SK-N-SH (cell line): ENCODE measurements around the gene HSPA12A.

ENCODE experiments used
- CTCF ChIP-seq: fragments of 200-600 bp; sonication (generic); IDR thresholded peaks from 2 replicates; pipeline ENCODE4 v1.6.1; 2017; ENCODE audit warnings: antibody characterized with exemption, mild to moderate bottlenecking, moderate library complexity
- EP300 ChIP-seq, 2 experiments: IDR thresholded peaks; 2 replicates each; pipeline versions ENCODE4 v1.4.0 to v1.6.1; 2012; ENCODE audit warnings: borderline replicate concordance in 1 of 2, low read depth in 1 of 2, low read length in 1 of 2
- MEF2A ChIP-seq: IDR thresholded peaks from 2 replicates; pipeline ENCODE4 v1.4.0; 2012; ENCODE audit warnings: low read depth, borderline replicate concordance
- POLR2AphosphoS5 ChIP-seq: IDR thresholded peaks from 2 replicates; pipeline ENCODE4 v1.6.1; 2012; ENCODE audit warnings: low read depth, low read length
- RAD21 ChIP-seq: IDR thresholded peaks from 2 replicates; pipeline ENCODE4 v1.6.1; 2012; ENCODE audit warnings: mild to moderate bottlenecking, low read length
- RXRA ChIP-seq: IDR thresholded peaks from 2 replicates; pipeline ENCODE4 v1.4.0; 2012; ENCODE audit warnings: low read depth, mild to moderate bottlenecking, borderline replicate concordance
- SMC3 ChIP-seq: IDR thresholded peaks from 2 replicates; pipeline ENCODE4 v1.6.1; 2012; ENCODE audit warnings: low read depth, low read length, improper control_type of control experiment
- TAF1 ChIP-seq: IDR thresholded peaks from 2 replicates; pipeline ENCODE4 v1.6.1; 2012; ENCODE audit warnings: low read depth, mild to moderate bottlenecking, low read length, moderate library complexity, borderline replicate concordance

DNA sequence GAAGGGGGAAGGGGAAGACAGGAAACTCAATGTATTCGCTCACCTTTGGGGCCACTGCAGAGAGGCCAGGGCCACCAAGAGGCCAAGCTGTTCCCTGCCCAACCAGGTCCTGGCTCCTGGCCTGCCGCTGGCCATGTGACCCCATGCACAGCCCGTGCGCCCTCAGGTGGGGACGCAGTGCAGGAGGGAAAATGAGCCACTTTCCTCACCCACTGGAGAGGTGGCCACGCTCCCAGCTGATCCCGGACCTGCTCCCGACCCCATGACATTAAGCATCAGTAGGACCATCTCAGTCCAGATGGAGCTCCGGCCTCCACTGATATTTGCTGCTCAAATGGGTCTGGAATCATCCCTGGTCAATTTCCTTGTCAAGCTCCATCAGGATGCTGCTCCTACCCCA lies 40.2 kb downstream of the HSPA12A start:
- TF ChIP-seq RAD21 (no peak), CTCF (no peak), POLR2AphosphoS5 (no peak), EP300 (IDR thresholded peaks at IDR 0.05; ENCODE audit: borderline replicate concordance in 1 of 2, low read depth in 1 of 2, low read length in 1 of 2) (no peak), TAF1 (no peak), MEF2A (no peak), RXRA (no peak), SMC3 (no peak)
